ENCODE measurements around the gene NFATC2. TPM values are rescaled to one million over a fixed set of nuclear protein-coding genes. Genes with fewer than 3 reads are reported as not detected.

NFATC2 gene
- total RNA-seq, 1 experiment from 2014 or later: 0.34 TPM

DNA sequence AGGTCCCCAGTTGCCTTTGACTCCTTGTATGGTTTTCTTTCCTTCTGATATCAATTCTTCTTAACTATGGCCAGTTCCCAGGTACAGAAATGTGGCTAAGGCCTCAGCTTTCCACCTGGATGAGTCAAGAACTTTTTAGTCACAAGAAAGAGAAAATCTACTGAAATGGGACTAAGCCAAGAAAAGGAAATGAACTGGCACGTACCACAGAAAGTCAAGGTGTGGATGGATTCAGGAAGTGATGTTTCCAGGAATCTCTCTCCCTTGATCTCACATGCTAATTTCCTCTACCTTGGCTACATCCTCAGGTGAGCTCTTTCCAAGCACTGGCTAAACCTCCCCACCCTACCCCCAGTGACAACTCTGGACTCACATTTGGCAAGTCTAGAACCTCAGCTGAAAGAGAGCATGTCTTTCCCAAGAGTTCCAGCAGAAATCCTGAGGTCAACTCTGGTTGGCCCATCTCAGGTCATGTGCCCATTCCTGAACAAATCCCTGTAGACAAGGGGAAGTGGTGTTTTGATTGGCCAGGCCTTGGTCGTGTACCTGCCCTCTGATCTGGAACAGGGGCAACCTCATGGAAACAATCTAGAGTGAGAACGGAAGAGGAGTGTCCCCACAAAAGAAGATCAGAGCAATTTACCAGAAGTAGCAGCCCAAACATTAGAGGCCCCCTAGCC lies 205.3 kb downstream of the NFATC2 start:
- no peak for DNase-seq (ENCODE audit: low read depth)
- in situ Hi-C loops (cut with HindIII; ENCODE audit: low pct_unique_long_range_greater_than_20kb, low sequenced_read_pairs): no loop called here

Other genes with a start within 250 kb of the NFATC2 start
- 31.1 and 37.1 TPM in 2 replicates for gene ATP9A, start 225.7 kb upstream of the NFATC2 start, total RNA-seq (2014; rRNA removed; shearing (Covaris generic); ENCODE audit: low replicate concordance)